Loucy (cell line): ENCODE results near the gene ACE.

ENCODE experiments used
- H2AFZ ChIP-seq: fragments of 200-600 bp; sonication (generic); 2 replicates; pipeline ENCODE4 v1.6.0; 2016; ENCODE audit warnings: antibody characterized with exemption, mild to moderate bottlenecking, low read length, moderate library complexity
- H3F3A ChIP-seq: fragments of 200-600 bp; 2 replicates; pipeline ENCODE4 v1.6.0; 2016; ENCODE audit warnings: antibody characterized with exemption, low read depth, mild to moderate bottlenecking
- H3K27me3 ChIP-seq: fragments of 200-600 bp; sonication (generic); 2 replicates; pipeline ENCODE4 v1.6.1; 2014; ENCODE audit warnings: low read length, mild to moderate bottlenecking; ENCODE audit not compliant: insufficient read depth, poor library complexity, severe bottlenecking
- H3K36me3 ChIP-seq: fragments of 200-600 bp; sonication (generic); 2 replicates; pipeline ENCODE4 v1.6.1; 2016; ENCODE audit warnings: low read length; ENCODE audit not compliant: insufficient read depth
- H3K4me1 ChIP-seq: fragments of 200-600 bp; sonication (generic); 2 replicates; pipeline ENCODE4 v1.5.1; 2014; ENCODE audit warnings: low read length, mild to moderate bottlenecking; ENCODE audit not compliant: insufficient read depth, poor library complexity, severe bottlenecking
- H3K4me2 ChIP-seq: fragments of 200-600 bp; sonication (generic); 2 replicates; pipeline ENCODE4 v1.6.0; 2014; ENCODE audit warnings: antibody characterized with exemption, low read length, low read depth, mild to moderate bottlenecking; ENCODE audit not compliant: poor library complexity, severe bottlenecking
- H3K4me3 ChIP-seq: fragments of 200-600 bp; sonication (generic); 2 replicates; pipeline ENCODE4 v1.5.1; 2014; ENCODE audit warnings: low read length, mild to moderate bottlenecking, mixed read lengths; ENCODE audit not compliant: poor library complexity, severe bottlenecking
- H3K79me2 ChIP-seq: fragments of 200-600 bp; sonication (generic); 2 replicates; pipeline ENCODE4 v1.6.1; 2014; ENCODE audit warnings: low read length; ENCODE audit not compliant: insufficient read depth
- H3K9ac ChIP-seq: fragments of 200-600 bp; sonication (generic); 2 replicates; pipeline ENCODE4 v1.6.0; 2014; ENCODE audit warnings: mild to moderate bottlenecking, low read depth, low read length, moderate library complexity; ENCODE audit not compliant: poor library complexity, severe bottlenecking
- H3K9me2 ChIP-seq: fragments of 200-600 bp; sonication (generic); replicated peaks from 2 replicates; pipeline ENCODE4 v1.6.1; 2016; ENCODE audit warnings: low read depth, low read length, mixed read lengths
- H3K9me3 ChIP-seq: fragments of 200-600 bp; sonication (generic); 2 replicates; pipeline ENCODE4 v1.6.1; 2014; ENCODE audit warnings: mild to moderate bottlenecking, antibody characterized with exemption, low read length, low read depth; ENCODE audit not compliant: insufficient read depth
- H4K20me1 ChIP-seq: fragments of 200-600 bp; sonication (generic); 2 replicates; pipeline ENCODE4 v1.6.0; 2014; ENCODE audit warnings: antibody characterized with exemption, low read length, mild to moderate bottlenecking; ENCODE audit not compliant: insufficient read depth, poor library complexity, severe bottlenecking
- CTCF ChIP-seq: fragments of 200-600 bp; sonication (generic); conservative IDR thresholded peaks from 2 replicates; pipeline ENCODE4 v1.5.1; 2014; ENCODE audit warnings: mild to moderate bottlenecking, antibody characterized with exemption, low read length
- EZH2phosphoT487 ChIP-seq: fragments of 200-600 bp; IDR thresholded peaks from 2 replicates; pipeline ENCODE4 v1.6.1; 2018; ENCODE audit warnings: antibody characterized with exemption, mild to moderate bottlenecking, moderate library complexity, borderline replicate concordance

ACE gene

DNA sequence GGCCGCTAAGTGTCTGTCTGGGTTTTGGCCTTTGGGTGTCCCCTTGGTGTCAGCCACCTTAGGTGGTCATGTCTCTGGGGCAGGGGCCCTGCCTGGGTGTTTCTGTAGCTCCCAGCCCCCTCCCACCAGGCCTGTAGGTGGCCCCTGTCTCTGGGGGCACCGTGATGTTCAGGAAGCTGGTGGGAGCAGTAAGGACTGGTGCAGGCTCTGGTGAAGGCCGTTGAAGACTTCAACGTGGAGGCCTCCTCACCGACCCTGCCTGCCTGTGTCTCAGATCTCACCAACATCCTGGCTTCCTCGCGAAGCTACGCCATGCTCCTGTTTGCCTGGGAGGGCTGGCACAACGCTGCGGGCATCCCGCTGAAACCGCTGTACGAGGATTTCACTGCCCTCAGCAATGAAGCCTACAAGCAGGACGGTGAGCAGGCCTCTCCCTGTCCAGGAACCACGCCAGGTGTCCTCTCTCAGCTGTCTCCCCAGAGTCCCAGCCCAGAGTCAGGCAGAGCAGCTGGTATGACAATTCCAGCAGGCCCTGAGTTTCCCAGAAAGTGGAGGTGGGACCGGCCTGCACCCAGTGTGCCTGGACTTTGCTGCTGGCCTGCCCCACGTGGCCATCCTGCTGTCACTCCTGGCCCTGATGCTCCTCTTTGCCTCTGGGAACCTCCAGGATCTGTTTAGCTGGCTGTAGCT lies 2.8 kb downstream of the ACE start:
- Histone ChIP-seq H3K9me3 (no peaks in the 10 kb centered on the region), H4K20me1 (no peaks in the 10 kb centered on the region), H3F3A (no peaks in the 10 kb centered on the region), H3K4me2 (no peak overlapping the region), H3K4me1 (peaks cover 17% of the 10 kb centered on the region), H3K4me3 (no peak overlapping the region), H3K79me2 (no peaks in the 10 kb centered on the region), H2AFZ (no peak overlapping the region), H3K9ac (no peak overlapping the region), H3K36me3 (no peaks in the 10 kb centered on the region), H3K9me2 (no peaks in the 10 kb centered on the region), H3K27me3 (no peaks in the 10 kb centered on the region)
- TF ChIP-seq CTCF: no peak
- TF ChIP-seq EZH2phosphoT487: no peak

DNA sequence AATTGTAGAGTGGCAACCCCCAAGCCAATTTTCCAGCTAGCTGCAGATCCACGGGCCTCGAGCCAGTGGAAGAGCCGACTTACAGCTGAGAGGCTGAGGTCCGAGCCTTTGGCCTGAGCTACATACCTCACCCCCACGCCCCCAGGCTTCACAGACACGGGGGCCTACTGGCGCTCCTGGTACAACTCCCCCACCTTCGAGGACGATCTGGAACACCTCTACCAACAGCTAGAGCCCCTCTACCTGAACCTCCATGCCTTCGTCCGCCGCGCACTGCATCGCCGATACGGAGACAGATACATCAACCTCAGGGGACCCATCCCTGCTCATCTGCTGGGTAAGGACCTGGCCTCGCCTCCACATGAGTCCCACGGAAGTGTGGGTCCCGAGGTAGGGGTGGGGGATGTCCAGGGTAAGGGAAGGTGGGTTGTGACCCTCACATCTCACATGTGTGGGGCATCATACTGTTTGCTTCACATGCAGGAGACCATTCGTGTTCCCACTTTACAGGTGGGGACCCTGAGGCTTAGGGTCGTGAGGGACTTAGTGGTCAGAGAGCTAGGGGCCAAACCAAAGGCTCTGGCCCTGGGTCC lies 3.4 kb downstream of the ACE start:
- H3K27me3 ChIP-seq: no peaks in the 10 kb centered on the region
- H3K4me3 ChIP-seq: no peak overlapping the region
- no peak for TF ChIP-seq EZH2phosphoT487
- no peak for TF ChIP-seq CTCF

DNA sequence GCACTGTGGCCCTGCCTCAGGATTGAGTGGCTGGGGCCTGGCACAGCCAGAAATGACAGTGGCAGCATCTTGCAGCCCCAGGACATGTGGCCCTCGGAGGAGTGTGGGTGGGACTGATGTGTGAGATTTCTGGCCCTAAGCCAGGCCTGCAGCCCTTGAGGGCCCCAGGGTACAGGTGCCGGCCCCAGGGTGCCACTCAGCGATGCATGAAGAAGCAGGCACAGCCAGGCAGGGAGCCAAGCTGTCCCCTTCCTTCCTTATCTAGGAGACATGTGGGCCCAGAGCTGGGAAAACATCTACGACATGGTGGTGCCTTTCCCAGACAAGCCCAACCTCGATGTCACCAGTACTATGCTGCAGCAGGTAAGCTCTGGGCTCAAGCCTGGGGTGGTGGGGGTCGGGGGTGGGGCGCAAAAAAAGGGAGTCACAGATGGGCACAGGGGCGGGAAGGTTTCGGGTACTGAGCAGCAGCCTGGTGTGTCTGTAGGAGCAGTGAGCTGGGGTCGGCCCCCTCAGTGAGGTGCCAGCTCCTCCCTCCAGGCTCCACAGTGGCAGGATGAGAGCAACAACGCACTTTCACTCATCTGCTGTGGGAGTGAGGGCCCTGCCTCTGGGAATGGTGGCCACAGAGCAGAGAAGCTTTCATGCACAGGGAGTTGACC lies 4.1 kb downstream of the ACE start:
- H3K4me1 ChIP-seq: peaks cover 16% of the 10 kb centered on the region
- no peak overlapping the region for H3K4me2 ChIP-seq
- H3K9me2 ChIP-seq: no peaks in the 10 kb centered on the region
- H3K27me3 ChIP-seq: no peaks in the 10 kb centered on the region
- no peaks in the 10 kb centered on the region for H3K9me3 ChIP-seq
- H4K20me1 ChIP-seq: no peaks in the 10 kb centered on the region
- H2AFZ ChIP-seq: no peak overlapping the region
- H3F3A ChIP-seq: no peaks in the 10 kb centered on the region
- no peaks in the 10 kb centered on the region for H3K36me3 ChIP-seq
- H3K79me2 ChIP-seq: no peaks in the 10 kb centered on the region
- H3K9ac ChIP-seq: no peak overlapping the region
- H3K4me3 ChIP-seq: no peak overlapping the region
- TF ChIP-seq CTCF (no peak), EZH2phosphoT487 (no peak)

More for the DNA sequence above, 3.4 kb downstream of the ACE start:
- H3K9me2 ChIP-seq: no peaks in the 10 kb centered on the region
- no peak overlapping the region for H3K4me2 ChIP-seq
- H3K36me3 ChIP-seq: no peaks in the 10 kb centered on the region
- H2AFZ ChIP-seq: no peak overlapping the region
- no peaks in the 10 kb centered on the region for H4K20me1 ChIP-seq
- no peaks in the 10 kb centered on the region for H3K79me2 ChIP-seq
- H3K4me1 ChIP-seq: peaks cover 17% of the 10 kb centered on the region
- no peak overlapping the region for H3K9ac ChIP-seq
- H3K9me3 ChIP-seq: no peaks in the 10 kb centered on the region
- no peaks in the 10 kb centered on the region for H3F3A ChIP-seq
